ENCODE results near the gene DCBLD2. TPM values are rescaled to one million over a fixed set of nuclear protein-coding genes. Genes with fewer than 3 reads are reported as not detected.

DCBLD2 gene
- total RNA-seq, 6 donors from 2014 or later, result 20.4 to 42.8 (median 27.8) TPM

DNA sequence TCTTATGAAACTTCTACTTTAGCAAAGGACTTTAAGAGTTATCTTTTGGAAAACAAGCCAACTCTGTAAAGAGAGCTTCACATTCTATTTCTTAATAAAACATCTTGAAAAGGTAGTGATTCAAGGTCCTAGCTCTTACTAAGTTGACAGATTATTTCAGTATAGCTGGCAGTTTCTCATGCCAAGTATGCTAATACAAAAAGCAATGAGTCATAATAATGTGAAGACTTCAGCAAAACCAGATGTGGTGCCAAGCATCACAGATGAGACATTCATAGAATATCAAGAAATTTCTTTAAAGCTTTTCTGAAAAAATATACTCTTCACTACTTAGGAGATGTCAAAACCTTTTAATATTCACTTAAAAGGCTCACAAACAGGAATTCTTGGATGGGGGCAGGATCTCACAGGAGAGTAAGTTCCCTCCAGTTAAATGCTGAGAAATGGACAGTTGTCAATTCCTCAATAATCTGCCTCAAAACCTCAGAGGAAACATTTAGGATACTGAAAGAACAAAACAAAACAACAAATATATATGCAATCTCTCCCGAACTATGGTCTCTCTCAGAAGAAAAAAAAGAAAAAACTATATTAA is 45.6 kb downstream of the DCBLD2 start:
- WGBS, 2 donors, result 90 to 93% methylated on average over 1 of the region's 1 CpG
- no peaks in the 10 kb centered on the region for H3K4me1 ChIP-seq
- H3K4me3 ChIP-seq, result no peak overlapping the region
- peaks cover 0 to 17% (median 7%) of the 10 kb centered on the region in 4 donors for H3K9me3 ChIP-seq
- peak in 1 of 2 donors; percentile 64 for ATAC-seq (ENCODE audit: low FRiP score in 2 of 2)
- peaks cover 0 to 5% (median 2%) of the 10 kb centered on the region in 4 donors for H3K36me3 ChIP-seq
- no peak for DNase-seq
- no peaks in the 10 kb centered on the region for H3K27me3 ChIP-seq
- TF ChIP-seq POLR2AphosphoS5 (IDR thresholded peaks at IDR 0.05) (no peak), POLR2A (IDR thresholded peaks at IDR 0.05) (no peak), EP300 (IDR thresholded peaks at IDR 0.05) (no peak)
- TF ChIP-seq, protein P1, sequence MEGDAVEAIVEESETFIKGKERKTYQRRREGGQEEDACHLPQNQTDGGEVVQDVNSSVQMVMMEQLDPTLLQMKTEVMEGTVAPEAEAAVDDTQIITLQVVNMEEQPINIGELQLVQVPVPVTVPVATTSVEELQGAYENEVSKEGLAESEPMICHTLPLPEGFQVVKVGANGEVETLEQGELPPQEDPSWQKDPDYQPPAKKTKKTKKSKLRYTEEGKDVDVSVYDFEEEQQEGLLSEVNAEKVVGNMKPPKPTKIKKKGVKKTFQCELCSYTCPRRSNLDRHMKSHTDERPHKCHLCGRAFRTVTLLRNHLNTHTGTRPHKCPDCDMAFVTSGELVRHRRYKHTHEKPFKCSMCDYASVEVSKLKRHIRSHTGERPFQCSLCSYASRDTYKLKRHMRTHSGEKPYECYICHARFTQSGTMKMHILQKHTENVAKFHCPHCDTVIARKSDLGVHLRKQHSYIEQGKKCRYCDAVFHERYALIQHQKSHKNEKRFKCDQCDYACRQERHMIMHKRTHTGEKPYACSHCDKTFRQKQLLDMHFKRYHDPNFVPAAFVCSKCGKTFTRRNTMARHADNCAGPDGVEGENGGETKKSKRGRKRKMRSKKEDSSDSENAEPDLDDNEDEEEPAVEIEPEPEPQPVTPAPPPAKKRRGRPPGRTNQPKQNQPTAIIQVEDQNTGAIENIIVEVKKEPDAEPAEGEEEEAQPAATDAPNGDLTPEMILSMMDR (IDR thresholded peaks at IDR 0.05), result no peak
- no peak overlapping the region for H3K27ac ChIP-seq

DNA sequence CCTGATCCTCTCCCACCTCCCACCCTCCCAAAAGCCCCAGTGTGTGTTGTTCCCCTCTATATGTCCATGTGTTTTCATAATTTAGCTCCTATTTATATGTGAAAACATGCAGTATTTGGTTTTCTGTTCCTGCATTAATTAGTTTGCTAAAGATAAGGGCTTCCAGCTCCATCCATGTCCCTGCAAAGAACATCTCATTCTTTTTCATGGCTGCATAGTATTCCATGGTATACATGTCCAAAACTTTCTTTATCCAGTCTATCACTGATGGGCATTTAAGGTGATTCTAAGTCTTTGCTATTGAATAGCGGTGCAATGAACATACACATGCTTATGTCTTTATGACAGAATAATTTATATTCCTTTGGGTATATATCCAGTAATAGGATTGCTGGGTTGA is 53.4 kb downstream of the DCBLD2 start:
- H3K9me3 ChIP-seq, result no peaks in the 10 kb centered on the region
- DNase-seq, result no peak
- H3K36me3 ChIP-seq, result peaks cover 0 to 8% (median 3%) of the 10 kb centered on the region in 4 donors
- no peak overlapping the region for H3K4me3 ChIP-seq
- WGBS, 2 donors, result 96 to 100% methylated on average over 1 of the region's 1 CpG
- H3K4me1 ChIP-seq, result no peaks in the 10 kb centered on the region
- TF ChIP-seq POLR2AphosphoS5 (IDR thresholded peaks at IDR 0.05), result no peak
- TF ChIP-seq EP300 (IDR thresholded peaks at IDR 0.05), result no peak
- TF ChIP-seq POLR2A (IDR thresholded peaks at IDR 0.05), result no peak
- TF ChIP-seq, protein P1 (IDR thresholded peaks at IDR 0.05), result no peak
- ATAC-seq (ENCODE audit: low FRiP score in 2 of 2), result no peak
- no peaks in the 10 kb centered on the region for H3K27me3 ChIP-seq
- no peak overlapping the region for H3K27ac ChIP-seq

DNA sequence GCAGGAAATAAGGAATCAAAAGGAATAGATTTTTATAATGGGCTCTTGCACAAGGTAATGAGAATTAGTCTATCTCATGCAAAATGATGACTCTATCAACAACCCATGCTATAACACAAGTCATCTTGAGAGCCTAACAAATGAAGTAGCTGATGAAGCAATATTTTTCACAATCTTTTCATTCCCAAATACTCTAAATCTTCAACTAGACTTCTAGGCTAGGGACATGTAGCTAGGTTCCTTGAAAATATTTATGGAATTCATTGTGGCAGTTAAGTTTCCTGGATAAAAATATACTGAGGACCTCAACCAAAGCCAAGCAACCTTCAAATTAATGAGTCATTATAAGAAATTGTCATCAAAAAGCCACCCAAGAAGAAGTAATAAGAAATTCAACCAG is 55.4 kb downstream of the DCBLD2 start:
- no peak for DNase-seq
- Histone ChIP-seq H3K27ac (no peak overlapping the region), H3K27me3 (no peaks in the 10 kb centered on the region), H3K4me1 (no peaks in the 10 kb centered on the region), H3K9me3 (no peaks in the 10 kb centered on the region), H3K4me3 (no peak overlapping the region), H3K36me3 (peaks cover 0 to 8% (median 3%) of the 10 kb centered on the region in 4 donors)
- TF ChIP-seq POLR2AphosphoS5 (IDR thresholded peaks at IDR 0.05) (no peak), POLR2A (IDR thresholded peaks at IDR 0.05) (no peak), EP300 (IDR thresholded peaks at IDR 0.05) (no peak)
- TF ChIP-seq, protein P1 (IDR thresholded peaks at IDR 0.05), result no peak
- no peak for ATAC-seq (ENCODE audit: low FRiP score in 2 of 2)

DNA sequence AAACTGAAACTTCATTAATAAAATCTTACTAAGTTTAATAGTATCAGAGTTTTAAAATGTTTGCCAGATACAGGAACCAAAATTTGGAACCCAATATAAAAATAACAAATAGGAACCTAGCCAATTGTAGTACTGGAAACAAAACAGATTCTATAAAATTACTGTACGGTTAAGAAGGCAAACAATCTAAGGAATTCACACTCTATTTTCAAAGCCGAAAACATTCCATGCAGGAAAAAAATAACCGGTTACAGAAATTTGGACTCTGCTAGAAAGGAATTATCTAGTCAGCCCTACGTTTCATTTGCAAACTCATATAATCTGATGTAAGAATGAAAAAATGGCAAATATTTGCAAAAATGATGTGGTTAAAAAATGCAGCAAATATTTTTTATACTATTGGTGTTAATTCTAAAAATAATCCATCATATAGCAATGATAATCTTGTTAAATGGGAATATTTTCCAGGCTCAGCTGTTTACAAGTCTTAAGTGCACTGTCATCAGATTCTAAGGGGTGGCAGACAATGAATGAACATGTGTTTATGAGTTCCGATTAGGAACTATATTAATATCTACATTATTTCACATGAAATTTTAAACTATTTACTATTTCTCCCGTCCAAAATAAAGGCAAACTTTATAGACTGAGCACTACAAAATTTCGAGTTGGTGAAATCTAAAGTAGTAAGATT is 58.1 kb downstream of the DCBLD2 start:
- WGBS, 2 donors, result 68 to 76% methylated on average over 7 of the region's 7 CpGs
- Histone ChIP-seq H3K4me3 (no peak overlapping the region), H3K27ac (no peak overlapping the region), H3K4me1 (no peaks in the 10 kb centered on the region), H3K27me3 (no peaks in the 10 kb centered on the region), H3K36me3 (peaks cover 0 to 5% (median 2%) of the 10 kb centered on the region in 4 donors), H3K9me3 (no peaks in the 10 kb centered on the region)
- ATAC-seq (ENCODE audit: low FRiP score in 2 of 2) (no peak), DNase-seq (no peak)
- TF ChIP-seq POLR2AphosphoS5 (IDR thresholded peaks at IDR 0.05) (no peak), POLR2A (IDR thresholded peaks at IDR 0.05) (no peak), EP300 (IDR thresholded peaks at IDR 0.05) (no peak)
- TF ChIP-seq, protein P1 (IDR thresholded peaks at IDR 0.05), result no peak

All from upper lobe of left lung (tissue), 6 donors.